ENCODE data around the gene PNPLA5.

DNA sequence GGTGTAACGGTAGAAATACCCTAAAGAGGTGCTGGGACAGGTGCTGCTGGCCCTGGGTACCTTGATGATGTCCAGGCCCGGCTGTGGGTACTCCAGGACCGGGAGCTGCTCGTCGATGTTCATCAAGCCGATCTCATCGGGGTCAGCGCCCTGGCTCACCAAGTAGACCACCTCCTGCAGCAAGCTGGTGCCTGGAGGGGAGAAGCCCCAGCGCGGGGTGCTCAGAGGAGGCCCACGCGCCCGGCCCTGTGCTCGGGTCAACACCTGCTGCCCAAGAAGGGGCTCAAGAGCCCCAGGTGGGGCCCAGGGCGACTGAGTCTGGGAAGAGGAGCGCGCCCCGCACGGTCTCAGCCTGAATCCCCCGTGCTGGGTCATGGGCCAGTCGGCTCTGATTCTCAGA, 50.1 kb downstream of the PNPLA5 start:
- TF ChIP-seq, protein P1, sequence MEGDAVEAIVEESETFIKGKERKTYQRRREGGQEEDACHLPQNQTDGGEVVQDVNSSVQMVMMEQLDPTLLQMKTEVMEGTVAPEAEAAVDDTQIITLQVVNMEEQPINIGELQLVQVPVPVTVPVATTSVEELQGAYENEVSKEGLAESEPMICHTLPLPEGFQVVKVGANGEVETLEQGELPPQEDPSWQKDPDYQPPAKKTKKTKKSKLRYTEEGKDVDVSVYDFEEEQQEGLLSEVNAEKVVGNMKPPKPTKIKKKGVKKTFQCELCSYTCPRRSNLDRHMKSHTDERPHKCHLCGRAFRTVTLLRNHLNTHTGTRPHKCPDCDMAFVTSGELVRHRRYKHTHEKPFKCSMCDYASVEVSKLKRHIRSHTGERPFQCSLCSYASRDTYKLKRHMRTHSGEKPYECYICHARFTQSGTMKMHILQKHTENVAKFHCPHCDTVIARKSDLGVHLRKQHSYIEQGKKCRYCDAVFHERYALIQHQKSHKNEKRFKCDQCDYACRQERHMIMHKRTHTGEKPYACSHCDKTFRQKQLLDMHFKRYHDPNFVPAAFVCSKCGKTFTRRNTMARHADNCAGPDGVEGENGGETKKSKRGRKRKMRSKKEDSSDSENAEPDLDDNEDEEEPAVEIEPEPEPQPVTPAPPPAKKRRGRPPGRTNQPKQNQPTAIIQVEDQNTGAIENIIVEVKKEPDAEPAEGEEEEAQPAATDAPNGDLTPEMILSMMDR (IDR thresholded peaks at IDR 0.05; ENCODE audit: insufficient read depth, low read length), result no peak
- TF ChIP-seq, protein P2, sequence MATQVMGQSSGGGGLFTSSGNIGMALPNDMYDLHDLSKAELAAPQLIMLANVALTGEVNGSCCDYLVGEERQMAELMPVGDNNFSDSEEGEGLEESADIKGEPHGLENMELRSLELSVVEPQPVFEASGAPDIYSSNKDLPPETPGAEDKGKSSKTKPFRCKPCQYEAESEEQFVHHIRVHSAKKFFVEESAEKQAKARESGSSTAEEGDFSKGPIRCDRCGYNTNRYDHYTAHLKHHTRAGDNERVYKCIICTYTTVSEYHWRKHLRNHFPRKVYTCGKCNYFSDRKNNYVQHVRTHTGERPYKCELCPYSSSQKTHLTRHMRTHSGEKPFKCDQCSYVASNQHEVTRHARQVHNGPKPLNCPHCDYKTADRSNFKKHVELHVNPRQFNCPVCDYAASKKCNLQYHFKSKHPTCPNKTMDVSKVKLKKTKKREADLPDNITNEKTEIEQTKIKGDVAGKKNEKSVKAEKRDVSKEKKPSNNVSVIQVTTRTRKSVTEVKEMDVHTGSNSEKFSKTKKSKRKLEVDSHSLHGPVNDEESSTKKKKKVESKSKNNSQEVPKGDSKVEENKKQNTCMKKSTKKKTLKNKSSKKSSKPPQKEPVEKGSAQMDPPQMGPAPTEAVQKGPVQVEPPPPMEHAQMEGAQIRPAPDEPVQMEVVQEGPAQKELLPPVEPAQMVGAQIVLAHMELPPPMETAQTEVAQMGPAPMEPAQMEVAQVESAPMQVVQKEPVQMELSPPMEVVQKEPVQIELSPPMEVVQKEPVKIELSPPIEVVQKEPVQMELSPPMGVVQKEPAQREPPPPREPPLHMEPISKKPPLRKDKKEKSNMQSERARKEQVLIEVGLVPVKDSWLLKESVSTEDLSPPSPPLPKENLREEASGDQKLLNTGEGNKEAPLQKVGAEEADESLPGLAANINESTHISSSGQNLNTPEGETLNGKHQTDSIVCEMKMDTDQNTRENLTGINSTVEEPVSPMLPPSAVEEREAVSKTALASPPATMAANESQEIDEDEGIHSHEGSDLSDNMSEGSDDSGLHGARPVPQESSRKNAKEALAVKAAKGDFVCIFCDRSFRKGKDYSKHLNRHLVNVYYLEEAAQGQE (IDR thresholded peaks at IDR 0.05; ENCODE audit: insufficient replicate concordance, low read depth), result no peak
- TF ChIP-seq POLR2AphosphoS5 (IDR thresholded peaks at IDR 0.05; ENCODE audit: low read depth) (no peak), GABPA (IDR thresholded peaks at IDR 0.05; ENCODE audit: low read depth) (no peak), SPI1 (IDR thresholded peaks at IDR 0.05; ENCODE audit: borderline replicate concordance, low read depth) (no peak)

Measured in HL-60 (cell line).